Breast epithelium (tissue), 3 donors: ENCODE measurements around the gene DAPK1.

ENCODE experiments used
- CTCF ChIP-seq, 3 donors: fragments of 450-650 bp; IDR thresholded peaks; one replicate each; pipeline ENCODE4 v1.5.1; 2016 to 2017; ENCODE audit warnings: antibody characterized with exemption in 3 of 3, mild to moderate bottlenecking in 3 of 3, moderate library complexity in 3 of 3
- POLR2AphosphoS5 ChIP-seq, 3 donors: sonication (generic); formaldehyde crosslinking; IDR thresholded peaks; one replicate each; pipeline ENCODE4 v1.6.1; 2017; ENCODE audit warnings: antibody characterized with exemption in 3 of 3

- TF ChIP-seq CTCF (IDR thresholded peaks at IDR 0.05) (no peak), POLR2AphosphoS5 (IDR thresholded peaks at IDR 0.05) (no peak)
Observed at GRCh38 chr9:87612536-87612935, 114.9 kb downstream of the DAPK1 start.
